ENCODE measurements around the gene SLC3A2.
"Not testable (repeated sequence)": the region's sequence is repeated elsewhere in the genome, so short reads cannot be mapped to it uniquely, and the experiment has no call there.

Gene SLC3A2

DNA sequence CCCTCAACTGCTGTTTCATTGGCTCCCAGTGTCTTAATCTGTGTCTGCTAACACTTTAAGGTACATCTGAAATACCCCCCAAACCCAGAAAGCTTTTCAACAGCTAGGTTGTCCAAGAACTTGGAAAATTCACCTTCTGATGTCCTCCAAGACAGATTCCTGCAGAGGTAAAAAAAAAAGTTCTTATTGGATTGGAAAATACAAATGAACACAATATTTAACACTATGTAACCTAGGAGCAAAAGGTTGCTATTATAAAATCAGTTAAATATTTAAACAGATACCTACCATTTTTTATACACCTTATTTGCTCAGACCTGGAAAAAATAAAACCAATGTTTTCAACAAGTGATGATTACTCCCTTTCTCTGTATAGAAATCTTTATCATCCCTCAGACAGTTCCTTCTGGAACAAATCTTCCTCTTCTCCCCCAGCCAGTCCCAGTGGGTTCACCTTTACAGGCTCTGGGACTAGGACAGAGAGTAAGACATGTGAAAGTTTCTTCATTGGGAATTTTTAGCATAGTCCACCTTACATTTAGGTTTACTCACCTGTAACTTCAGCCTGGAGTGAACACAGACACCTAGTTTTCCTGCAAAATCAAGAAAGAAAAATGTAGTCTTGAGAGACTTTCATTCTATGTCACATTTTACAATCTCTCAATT, 28.0 kb upstream of the SLC3A2 start:
- DNase-seq (ENCODE audit: low read depth) = no peak

DNA sequence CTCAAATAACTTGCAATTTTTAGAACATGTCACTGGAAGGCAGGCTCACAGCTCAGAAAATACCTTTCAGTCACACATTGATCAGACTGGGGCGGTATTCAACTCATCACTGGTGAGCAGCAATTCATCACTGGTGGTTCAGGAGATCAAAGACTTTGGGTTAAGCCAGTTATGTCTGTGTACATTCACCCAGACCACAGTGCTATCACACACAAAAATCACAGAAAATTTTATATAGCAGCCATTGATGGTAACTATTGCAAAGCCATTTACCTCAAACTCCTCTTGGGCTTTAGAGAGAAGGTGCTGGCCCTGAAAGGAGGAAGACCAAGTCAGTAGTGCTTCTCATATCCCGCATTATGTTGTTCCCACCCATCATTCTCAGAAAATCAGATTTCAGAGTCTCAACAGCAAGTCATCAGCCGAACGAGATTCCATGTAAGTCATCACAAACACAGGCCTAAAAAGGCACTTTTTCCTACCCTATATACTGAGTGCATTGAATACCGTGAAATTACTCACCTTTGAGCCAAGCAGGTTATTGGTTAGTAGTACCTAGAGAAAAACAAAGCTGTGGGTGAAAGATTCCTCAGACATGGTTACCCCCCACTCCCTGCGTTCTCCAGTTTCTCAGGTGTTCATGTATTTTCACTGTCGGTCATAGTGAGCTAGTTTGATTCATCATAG, 27.3 kb upstream of the SLC3A2 start:
- no peak for DNase-seq (ENCODE audit: low read depth)

DNA sequence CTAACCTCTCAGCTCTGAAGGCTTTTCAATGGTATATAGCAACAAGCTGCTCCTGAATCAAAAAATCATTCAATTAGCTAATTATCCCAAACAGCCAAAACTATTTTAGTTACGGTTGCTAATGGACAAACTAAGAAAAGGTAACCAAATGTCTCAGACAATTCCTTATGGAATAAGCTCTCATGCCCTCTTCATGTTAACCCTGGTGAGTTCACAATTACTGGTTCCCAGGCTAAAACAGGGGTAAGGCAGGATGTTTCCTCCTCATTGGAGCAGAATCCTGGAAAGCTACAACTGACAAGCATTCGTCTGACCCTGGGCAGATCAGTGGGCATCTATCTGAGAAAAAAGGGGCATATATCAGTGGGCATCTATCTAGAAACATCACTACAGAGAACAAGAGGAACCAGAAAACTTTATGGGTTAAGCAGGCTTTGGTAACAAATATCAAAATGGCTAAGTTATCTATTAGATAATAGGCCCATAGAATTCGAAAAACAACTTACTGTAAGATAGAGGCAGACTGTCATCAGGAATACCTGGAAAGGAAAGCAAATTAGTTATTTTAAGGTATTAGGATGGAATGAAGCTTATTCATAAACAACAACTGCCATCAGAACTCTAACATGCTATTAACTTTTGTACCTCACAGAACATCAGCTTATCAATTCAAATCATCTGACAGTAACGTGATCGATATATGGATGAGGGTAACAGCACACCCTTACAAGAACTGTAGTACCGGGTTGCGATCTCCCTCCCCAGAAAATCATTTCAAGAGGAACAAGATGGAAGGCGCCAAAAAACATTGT, 26.5 kb upstream of the SLC3A2 start:
- no peak for DNase-seq (ENCODE audit: low read depth)

DNA sequence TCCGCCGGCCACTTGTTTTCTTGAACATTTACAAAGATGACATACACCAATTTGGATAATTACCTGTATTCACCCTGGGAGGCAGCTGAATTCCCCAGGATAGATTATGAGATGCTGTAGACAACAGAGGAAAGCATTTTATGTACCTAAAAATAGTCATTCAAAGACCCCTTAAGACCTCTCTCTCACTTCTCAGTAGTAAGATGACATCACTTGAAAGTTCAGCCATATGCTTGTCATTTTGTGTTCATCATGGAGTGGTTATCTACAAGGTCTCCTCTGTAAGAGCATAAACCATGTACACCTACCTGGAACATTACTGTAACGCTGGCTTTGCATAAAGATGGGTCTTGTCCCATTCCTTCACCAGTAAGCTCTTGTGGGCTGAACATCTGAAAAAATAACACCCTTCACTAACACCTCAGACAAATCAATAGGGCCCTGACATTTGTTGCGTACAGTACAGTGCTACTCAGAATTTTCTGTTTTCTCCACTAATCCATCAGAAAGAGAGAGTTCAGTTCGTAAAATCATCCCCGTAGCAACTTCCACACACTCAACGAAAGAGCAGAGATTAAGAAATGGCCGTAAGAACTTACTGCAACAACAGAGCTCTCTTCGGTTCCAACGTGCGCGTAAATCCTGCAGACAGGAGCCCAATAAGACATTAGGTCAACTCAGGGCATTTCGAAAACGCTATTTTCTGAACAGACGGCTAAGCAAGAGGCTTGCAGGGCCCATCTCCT, 25.7 kb upstream of the SLC3A2 start:
- no peak for DNase-seq (ENCODE audit: low read depth)

DNA sequence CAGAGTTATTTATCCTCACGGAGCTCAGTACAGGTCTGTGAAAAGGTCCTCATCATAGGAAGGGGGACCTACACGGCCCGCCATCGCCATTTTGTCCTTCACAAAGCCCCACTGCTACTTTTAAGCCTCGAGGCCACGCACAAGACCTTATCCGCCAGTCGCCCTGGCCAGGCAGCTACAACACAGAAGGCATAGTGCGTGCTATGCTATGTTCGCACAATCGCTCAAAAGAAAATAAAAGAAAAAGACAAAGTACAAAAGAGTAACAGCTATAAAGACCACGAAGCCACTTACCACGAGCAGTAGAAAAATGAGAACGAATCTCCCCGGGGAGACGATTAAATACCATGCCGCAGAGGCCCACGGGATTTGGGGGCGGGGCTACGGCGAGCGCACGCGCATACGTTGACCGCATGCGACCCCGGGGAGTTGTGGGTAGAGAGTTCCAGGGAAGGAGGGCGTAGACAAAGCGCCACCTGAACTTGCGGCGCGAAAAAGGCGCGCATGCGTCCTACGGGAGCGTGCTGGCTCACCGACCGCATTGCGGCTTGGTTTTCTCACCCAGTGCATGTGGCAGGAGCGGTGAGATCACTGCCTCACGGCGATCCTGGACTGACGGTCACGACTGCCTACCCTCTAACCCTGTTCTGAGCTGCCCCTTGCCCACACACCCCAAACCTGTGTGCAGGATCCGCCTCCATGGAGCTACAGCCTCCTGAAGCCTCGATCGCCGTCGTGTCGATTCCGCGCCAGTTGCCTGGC, 24.9 kb upstream of the SLC3A2 start:
- peak; percentile 97 for DNase-seq (ENCODE audit: low read depth)

DNA sequence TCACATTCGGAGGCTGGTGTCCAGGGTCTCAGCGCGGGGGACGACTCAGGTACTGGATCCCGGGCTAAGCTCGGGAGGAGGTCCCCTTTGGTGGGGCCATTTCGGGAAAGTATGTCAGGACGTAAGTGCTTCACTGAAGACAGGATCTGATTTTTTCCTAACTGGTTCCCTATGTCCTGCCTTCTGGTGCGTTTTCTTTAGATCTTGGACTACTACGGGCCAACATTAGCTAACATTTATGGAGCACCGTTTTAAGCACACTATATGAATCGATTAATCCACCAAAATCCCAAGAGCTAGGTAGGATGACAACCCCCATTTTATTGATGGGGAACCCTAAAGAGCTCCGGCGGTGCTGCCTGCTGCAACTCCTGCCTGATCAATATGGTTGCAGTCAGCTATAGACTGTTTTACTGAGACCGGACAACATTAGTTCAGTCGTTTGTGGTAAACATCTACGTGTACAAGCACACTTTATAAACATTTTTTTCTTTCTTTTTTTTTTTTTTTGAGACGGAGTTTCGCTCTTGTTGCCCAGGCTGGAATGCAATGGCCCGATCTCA, 24.3 kb upstream of the SLC3A2 start:
- DNase-seq (ENCODE audit: low read depth) = no peak

DNA sequence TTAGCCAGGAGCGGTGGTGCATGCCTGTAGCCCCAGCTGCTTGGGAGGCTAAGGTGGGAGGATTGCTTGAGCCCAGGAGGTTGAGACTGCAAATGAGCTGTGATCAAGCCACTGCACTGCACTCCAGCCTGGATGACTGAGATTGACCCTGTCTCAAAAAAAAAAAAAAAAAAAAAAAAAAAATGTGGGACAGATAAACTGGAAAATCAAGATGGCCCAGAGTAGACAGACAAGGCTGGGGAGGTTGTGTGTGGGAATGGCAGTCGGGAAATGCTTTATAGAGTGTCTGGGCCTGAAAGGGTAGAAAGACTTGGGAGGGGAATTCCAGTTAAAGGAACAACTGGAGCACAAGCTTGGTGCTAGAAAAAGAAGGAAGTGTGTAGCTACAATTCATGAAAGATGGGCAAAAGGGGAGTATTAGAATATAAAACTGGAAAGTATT, 23.1 kb upstream of the SLC3A2 start:
- DNase-seq (ENCODE audit: low read depth) = no peak

DNA sequence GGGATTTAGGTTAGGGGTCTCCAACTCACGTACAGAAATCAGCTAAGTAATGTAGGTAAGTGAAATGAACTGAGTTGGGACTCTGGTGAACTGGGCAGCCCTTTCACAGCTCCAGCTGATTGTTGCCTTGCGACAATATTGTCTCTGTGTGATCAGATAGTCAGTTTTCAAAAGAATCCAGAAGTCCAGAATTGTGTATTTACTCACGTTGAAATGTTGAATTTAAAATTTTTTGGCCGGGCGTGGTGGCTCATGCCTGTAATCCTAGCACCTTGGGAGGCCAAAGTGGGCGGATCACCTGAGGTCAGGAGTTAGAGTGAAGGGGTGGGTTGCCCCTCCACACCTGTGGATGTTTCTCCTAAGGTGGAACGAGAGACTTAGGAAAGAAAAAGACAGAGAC, 22.5 kb upstream of the SLC3A2 start:
- no peak for DNase-seq (ENCODE audit: low read depth)

DNA sequence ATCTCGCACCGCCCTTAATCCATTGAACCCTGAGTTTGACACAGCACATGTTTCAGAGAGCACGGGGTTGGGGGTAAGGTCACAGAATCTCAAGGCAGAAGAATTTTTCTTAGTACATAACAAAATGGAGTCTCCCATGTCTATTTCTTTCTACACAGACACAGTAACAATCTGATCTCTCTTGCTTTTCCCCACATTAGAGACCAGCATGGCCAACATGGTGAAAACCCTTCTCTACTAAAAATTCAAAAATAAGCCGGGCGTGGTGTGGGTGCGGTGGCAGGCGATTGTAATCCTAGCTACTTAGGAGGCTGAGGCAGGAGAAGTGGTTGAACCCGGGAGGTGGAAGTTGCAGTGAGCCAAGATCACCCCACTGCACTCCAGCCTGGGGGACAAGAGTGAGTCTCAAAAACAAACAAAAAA, 21.4 kb upstream of the SLC3A2 start:
- not testable (repeated sequence) for DNase-seq (ENCODE audit: low read depth)

DNA sequence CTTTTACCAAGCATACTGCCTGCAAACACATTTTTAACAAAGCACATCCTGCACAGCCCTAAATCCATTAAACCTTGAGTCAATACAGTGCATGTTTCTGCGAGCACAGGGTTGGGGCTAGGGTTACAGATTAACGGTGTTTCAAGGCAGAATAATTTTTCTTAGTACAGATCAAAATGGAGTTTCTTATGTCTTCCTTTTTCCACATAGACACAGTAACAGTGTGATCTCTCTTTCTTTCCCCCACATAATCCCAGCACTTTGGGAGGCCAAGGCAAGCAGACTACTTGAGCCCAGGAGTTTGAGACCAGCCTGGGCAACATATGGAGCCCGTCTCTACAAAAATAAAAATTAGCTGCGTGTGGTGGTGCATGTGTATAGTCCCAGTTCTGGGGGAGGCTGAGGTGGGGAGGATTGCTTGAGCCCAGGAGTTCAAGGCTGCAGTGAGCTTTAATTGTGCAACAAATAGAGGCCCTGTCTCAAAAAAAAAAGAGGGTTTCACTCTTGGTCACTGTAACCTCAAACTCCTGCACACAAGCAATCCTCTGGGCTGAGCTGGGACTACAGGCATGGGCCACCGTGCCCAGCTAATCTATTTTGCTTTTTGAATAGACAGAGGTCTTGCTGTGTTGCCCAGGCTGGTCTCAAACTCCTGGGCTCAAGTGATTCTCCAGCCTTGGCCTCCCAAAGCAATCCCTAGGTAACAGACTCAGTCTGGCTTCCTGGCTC, 19.7 kb upstream of the SLC3A2 start:
- DNase-seq (ENCODE audit: low read depth) = no peak

DNA sequence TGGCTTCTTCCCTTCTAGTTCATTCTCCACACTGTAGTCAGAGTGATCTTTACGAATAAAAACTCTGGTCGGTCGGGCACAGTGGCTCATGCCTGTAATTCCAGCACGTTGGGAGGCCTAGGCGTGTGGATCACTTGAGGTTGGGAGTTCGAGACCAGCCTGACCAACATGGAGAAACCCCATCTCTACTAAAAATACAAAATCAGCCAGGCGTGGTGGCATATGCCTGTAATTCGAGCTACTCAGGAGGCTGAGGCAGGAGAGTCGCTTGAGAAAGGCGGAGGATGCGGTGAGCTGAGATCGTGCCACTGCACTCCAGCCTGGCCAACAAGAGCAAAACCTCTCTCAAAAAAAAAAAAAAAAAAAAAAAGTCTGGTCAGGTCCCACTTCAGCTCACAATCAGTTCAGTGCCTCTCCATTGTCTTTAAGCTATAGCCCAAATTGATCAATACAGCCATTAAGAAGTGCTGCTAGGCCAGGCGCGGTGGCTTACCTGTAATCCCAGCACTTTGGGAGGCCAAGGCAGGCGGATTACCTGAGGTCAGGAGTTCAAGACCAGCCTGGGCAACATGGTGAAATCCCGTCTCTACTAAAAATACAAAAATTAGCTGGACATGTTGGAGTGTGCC, 19.0 kb upstream of the SLC3A2 start:
- DNase-seq (ENCODE audit: low read depth) = not testable (repeated sequence)

DNA sequence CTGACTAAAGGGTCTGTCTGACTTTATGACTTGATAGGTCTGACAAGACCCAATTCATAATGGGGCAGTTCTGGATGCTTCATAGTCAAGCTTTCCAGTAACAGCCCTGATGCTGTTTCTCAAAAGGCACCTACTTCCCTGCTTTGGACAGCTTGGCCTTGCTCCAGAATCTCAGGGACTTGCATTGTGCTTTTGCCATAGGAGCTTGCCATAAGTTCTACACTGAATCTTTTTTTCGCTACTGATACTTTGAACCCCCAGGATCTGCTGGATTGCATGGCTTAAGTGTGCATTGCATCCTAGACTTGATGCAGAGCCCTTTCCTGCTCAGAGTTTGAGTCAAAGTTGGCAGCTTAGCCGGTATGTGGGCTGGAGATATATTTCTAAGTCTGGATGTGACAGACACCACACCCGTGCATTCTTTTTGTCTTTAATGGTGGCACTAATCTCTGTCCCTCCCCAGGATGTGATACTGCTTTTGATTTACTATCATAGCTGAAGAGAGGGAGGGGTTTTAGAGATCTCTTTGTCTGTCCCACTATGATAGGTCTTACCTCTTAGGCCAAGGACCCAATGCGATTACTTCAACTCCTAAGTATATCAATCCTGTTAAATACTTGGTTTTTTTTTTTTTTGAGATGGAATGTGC, 16.9 kb upstream of the SLC3A2 start:
- no peak for DNase-seq (ENCODE audit: low read depth)

DNA sequence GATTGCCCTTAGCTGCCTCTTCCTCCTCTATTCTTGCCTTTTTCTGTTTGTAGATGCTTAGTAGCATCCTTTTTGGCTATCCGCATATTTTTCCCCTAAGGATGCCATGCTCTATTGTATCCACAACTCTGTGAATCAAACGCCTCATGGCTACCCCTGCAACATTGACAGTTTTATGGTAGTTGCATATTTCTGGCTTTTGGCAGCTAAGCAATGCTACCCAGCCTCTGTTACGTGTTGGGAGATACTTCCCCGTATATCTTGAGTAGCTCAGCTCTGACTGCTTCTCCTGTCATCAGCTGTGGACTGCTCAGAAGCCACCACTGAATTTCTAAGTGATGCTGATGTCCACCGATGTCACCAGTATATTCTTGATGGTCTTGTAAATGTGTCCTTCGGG, 15.1 kb upstream of the SLC3A2 start:
- DNase-seq (ENCODE audit: low read depth) = no peak

DNA sequence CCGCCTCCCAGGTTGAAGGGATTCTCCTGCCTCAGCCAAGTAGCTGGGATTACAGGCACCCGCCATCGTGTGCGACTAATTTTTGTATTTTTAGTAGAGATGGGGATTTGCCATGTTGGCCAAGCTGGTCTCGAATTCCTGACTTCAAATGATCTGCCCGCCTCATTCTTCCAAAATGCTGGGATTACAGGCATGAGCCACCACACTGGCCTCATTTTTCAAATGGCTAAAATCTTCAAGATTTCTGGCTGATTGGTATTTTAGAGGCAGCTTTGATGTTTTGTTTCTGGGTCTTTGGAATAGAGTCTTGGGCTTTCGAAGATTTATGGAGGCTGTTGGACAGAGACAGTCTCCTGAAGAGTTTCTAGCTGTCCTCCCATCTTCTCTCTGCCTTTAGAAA, 5.8 kb upstream of the SLC3A2 start:
- no peak for DNase-seq (ENCODE audit: low read depth)

DNA sequence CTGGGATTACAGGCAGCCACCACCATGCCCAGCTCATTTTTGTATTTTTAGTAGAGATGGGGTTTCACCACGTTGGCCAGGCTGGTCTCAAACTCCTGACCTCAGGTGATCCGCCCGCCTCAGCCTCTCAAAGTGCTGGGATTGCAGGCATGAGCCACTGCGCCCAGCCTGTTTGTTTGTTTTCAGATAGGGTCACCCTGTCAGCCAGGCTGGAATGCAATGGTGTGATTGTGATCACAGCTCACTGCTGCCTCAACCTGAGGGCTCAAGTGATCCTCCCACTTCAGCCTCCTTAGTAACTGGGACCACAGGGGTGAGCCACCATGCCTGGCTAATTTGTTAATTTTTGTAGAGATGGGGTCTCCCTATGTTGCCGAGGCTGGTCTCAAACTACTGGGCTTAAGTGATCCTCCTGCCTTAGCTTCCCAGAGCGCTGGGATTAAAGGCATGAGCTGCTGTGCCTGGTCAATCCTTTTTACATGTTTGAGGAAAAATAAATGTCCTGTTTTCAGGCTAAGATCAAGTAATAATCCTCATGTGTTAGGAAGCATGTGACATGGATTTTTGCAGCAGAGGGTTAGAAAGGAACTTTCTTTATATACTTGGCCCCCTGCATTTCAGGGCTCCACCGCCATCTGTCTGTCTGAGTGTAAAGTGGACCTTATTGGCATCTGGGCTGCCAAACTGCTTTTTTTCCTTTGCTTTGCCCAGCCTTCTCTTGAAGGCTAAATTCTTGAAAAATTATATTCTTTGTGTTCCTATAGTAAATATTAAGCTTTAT, 4.8 kb upstream of the SLC3A2 start:
- DNase-seq (ENCODE audit: low read depth) = no peak

DNA sequence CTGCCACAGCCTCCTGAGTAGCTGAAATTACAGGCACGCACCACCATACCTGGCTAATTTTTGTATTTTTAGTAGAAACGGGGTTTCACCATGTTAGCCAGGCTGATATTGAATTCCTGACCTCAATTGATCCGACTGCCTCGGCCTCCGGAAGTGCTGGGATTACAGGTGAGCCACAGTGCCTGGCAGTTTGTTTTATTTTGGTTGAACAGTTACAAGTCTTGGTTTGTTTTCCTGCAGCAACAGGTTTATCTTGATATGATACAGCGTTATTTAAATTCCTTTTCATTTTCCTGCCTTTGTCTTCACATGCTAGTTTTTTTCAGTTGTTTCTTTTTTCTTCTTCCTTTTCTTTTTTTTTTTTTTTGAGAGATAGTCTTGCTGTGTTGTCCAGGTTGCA, 4.0 kb upstream of the SLC3A2 start:
- DNase-seq (ENCODE audit: low read depth) = no peak

DNA sequence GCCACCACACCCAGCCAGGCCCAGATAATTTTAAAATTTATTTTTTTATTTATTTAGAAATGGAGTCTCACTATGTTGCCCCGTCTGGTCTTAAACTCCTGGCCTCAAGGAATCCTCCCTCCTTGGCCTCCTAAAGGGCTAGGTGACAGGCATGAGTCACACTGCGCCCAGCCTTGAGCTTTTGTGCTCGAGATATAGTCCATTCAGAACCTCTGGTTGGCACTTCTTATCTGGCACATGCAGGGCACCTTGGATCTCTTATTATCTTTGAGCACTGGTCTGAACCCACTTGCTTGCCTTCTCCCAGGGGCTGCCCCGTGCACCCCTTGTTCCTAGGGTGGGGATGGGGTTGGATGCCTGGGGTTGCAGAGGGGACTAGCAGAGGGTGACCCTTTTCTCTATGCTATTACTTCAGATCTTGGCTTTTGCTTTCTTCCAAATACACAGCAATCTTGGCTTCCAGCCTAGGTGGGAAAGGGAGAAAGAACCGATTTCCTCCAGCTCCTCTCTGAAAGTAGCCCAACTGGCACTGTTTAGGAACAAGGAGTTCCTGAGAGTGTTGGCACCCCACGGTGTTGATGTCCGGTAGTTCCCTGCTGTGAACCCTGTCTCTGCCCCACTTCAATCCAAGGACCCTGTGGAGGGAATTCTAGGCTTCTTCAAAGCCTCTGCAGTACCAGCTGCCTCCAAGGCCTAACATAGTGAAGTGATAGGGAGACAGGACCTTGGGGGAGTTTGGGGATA, 1.3 kb upstream of the SLC3A2 start:
- no peak for DNase-seq (ENCODE audit: low read depth)

DNA sequence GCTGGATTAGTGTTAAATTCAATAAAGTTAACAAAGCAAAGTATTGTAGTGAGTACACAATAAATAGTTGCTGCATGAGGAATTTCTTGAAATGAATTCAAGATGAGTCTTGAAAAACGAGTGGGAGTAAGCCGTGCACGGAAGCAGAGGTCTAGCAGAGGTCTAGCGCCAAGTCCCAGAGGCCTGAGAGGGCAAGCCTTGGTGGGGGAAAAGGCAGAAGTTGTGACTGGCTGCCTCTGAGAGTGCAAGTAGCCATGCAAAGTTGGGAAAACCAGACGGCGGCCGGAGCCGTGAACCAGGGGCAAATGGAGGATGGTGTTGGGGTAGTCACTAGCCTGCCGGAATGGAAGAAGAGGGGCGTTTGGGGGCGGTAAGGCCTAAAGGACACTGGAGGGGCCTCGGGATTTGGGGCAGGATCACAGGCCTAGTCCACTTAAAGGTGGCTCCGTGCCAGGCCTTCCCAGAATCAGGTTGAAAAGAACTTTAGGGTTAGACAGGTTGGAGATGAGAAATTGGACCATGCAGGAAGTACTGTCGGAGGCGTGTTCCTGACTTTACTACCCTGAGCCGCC, 379 bp upstream of the SLC3A2 start:
- DNase-seq (ENCODE audit: low read depth) = no peak
